HEK293 (cell line): ENCODE data around the gene PPIA.

Experiments
- INSM2 ChIP-seq: fragments of 450-650 bp; formaldehyde crosslinking; IDR thresholded peaks from 2 replicates; pipeline ENCODE4 v1.5.1; 2016; ENCODE audit warnings: missing biosample characterization, missing genetic modification characterization
- PRDM6 ChIP-seq: fragments of 450-650 bp; formaldehyde crosslinking; IDR thresholded peaks from 2 replicates; pipeline ENCODE4 v1.5.1; 2017; ENCODE audit warnings: missing biosample characterization, missing genetic modification characterization
- REPIN1 ChIP-seq: fragments of 450-650 bp; formaldehyde crosslinking; IDR thresholded peaks from 2 replicates; pipeline ENCODE4 v1.5.1; 2017; ENCODE audit warnings: missing biosample characterization, missing genetic modification characterization, low read depth
- SCRT2 ChIP-seq: fragments of 450-650 bp; formaldehyde crosslinking; IDR thresholded peaks from 2 replicates; pipeline ENCODE4 v1.5.1; 2016; ENCODE audit warnings: missing biosample characterization, missing genetic modification characterization
- TCF7L2 ChIP-seq: IDR thresholded peaks from 2 replicates; pipeline ENCODE4 v1.6.1; 2011; ENCODE audit warnings: low read depth, mild to moderate bottlenecking, inconsistent platforms, low read length, moderate library complexity, borderline replicate concordance
- ZBTB44 ChIP-seq: fragments of 450-650 bp; IDR thresholded peaks from 2 replicates; pipeline ENCODE4 v1.5.1; 2018; ENCODE audit warnings: missing biosample characterization, mild to moderate bottlenecking, missing genetic modification characterization
- ZNF121 ChIP-seq: fragments of 450-650 bp; formaldehyde crosslinking; IDR thresholded peaks from 2 replicates; pipeline ENCODE4 v1.5.1; 2016; ENCODE audit warnings: missing biosample characterization, missing genetic modification characterization
- ZNF184 ChIP-seq: fragments of 450-650 bp; IDR thresholded peaks from 2 replicates; pipeline ENCODE4 v1.5.1; 2018; ENCODE audit warnings: missing biosample characterization, mild to moderate bottlenecking, missing genetic modification characterization
- ZNF239 ChIP-seq: fragments of 450-650 bp; formaldehyde crosslinking; IDR thresholded peaks from 2 replicates; pipeline ENCODE4 v1.5.1; 2016; ENCODE audit warnings: missing biosample characterization, missing genetic modification characterization
- ZNF350 ChIP-seq: fragments of 450-650 bp; formaldehyde crosslinking; IDR thresholded peaks from 2 replicates; pipeline ENCODE4 v1.5.0; 2017; ENCODE audit warnings: missing biosample characterization, mild to moderate bottlenecking, missing genetic modification characterization
- ZNF354C ChIP-seq: fragments of 450-650 bp; formaldehyde crosslinking; IDR thresholded peaks from 2 replicates; pipeline ENCODE4 v1.5.1; 2016; ENCODE audit warnings: missing biosample characterization, missing genetic modification characterization, low read depth, borderline replicate concordance
- ZNF629 ChIP-seq: fragments of 450-650 bp; formaldehyde crosslinking; IDR thresholded peaks from 2 replicates; pipeline ENCODE4 v1.5.1; 2017; ENCODE audit warnings: missing biosample characterization, missing genetic modification characterization
- TF ChIP-seq, protein P1 (sequence below): fragments of 450-650 bp; formaldehyde crosslinking; IDR thresholded peaks from 2 replicates; pipeline ENCODE4 v1.5.1; 2016; ENCODE audit warnings: missing biosample characterization, missing genetic modification characterization

- TF ChIP-seq, protein P1, sequence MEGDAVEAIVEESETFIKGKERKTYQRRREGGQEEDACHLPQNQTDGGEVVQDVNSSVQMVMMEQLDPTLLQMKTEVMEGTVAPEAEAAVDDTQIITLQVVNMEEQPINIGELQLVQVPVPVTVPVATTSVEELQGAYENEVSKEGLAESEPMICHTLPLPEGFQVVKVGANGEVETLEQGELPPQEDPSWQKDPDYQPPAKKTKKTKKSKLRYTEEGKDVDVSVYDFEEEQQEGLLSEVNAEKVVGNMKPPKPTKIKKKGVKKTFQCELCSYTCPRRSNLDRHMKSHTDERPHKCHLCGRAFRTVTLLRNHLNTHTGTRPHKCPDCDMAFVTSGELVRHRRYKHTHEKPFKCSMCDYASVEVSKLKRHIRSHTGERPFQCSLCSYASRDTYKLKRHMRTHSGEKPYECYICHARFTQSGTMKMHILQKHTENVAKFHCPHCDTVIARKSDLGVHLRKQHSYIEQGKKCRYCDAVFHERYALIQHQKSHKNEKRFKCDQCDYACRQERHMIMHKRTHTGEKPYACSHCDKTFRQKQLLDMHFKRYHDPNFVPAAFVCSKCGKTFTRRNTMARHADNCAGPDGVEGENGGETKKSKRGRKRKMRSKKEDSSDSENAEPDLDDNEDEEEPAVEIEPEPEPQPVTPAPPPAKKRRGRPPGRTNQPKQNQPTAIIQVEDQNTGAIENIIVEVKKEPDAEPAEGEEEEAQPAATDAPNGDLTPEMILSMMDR (tag by site-specific recombination) = no peak
- TF ChIP-seq REPIN1 = no peak
- no peak for TF ChIP-seq ZNF354C (tag by site-specific recombination)
- no peak for TF ChIP-seq ZNF121 (tag by site-specific recombination)
- TF ChIP-seq ZBTB44 (tag by site-specific recombination) = no peak
- TF ChIP-seq PRDM6 = no peak
- TF ChIP-seq INSM2 = no peak
- no peak for TF ChIP-seq ZNF184
- no peak for TF ChIP-seq ZNF350 (tag by site-specific recombination)
- TF ChIP-seq ZNF239 = no peak
- TF ChIP-seq TCF7L2 = no peak
- TF ChIP-seq ZNF629 (tag by site-specific recombination) = no peak
- no peak for TF ChIP-seq SCRT2 (tag by site-specific recombination)
Observed at GRCh38 chr7:44799939-44800338, 3.5 kb downstream of the PPIA start.
